ENCODE data around the gene IMP3. TPM values are rescaled to one million over a fixed set of nuclear protein-coding genes. Genes with fewer than 3 reads are reported as not detected.

Gene IMP3
- total and polyA plus RNA-seq, 8 donors: 18.7 to 39.6 (median 30.8) TPM

DNA sequence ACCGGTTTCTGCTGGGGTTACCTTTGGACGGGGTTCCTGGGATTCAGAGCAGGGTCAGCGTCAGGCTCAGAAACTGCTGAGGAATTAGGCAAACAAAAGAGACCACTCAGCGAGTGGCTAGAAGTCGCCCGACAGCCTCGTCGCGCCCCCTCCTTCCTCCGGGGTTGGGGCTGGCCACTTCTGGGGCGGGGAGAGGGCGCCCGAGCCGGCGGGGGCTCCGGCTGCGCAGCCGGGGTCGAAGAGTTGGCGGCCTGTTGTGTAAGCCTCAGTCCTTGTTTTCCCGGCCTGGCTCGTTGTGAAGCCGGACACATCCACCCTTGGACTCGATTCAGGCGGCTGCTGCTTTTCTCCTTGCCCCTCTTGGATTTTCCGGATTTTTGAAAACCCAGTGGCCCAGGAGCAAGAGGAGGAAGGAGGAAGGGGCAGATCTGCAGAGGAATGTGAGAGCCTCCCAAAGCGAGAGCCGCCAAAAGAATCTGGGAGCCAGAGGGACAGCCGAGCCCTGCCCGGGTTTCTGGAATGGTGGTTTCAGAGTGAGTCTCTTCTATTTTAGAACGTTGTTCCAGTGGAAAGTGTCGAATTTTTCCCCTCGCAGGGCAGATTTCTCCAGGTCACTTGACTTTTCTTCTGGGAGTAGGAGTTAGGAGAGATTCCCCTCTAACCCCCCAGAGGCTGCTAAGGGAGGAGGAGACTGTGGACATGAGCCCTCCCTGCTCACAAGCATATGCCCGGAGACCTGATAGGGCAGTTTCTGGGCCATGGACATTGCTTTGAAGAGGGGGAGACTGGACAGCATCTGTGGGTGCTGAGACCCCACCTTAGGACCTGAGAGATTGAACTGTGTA lies 8.4 kb upstream of the IMP3 start:
- TF ChIP-seq, protein P1, sequence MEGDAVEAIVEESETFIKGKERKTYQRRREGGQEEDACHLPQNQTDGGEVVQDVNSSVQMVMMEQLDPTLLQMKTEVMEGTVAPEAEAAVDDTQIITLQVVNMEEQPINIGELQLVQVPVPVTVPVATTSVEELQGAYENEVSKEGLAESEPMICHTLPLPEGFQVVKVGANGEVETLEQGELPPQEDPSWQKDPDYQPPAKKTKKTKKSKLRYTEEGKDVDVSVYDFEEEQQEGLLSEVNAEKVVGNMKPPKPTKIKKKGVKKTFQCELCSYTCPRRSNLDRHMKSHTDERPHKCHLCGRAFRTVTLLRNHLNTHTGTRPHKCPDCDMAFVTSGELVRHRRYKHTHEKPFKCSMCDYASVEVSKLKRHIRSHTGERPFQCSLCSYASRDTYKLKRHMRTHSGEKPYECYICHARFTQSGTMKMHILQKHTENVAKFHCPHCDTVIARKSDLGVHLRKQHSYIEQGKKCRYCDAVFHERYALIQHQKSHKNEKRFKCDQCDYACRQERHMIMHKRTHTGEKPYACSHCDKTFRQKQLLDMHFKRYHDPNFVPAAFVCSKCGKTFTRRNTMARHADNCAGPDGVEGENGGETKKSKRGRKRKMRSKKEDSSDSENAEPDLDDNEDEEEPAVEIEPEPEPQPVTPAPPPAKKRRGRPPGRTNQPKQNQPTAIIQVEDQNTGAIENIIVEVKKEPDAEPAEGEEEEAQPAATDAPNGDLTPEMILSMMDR (IDR thresholded peaks at IDR 0.05): no peak
- Histone ChIP-seq H3K27ac (peak overlapping the region; percentile 93 to 99 (median 96)), H3K27me3 (no peaks in the 10 kb centered on the region), H3K4me3 (peak overlapping the region; percentile 60 to 87 (median 81)), H3K9me3 (no peaks in the 10 kb centered on the region), H3K4me1 (peaks cover 12 to 50% (median 21%) of the 10 kb centered on the region in 3 donors), H3K36me3 (no peaks in the 10 kb centered on the region)
- DNase-seq (peak in 5 of 6 donors; percentile 53 to 73 (median 64)), ATAC-seq (peak; percentile 16 to 31 (median 25)), FAIRE-seq (no peak)
- intact Hi-C loops (cut with DNase I): no loop called here
- WGBS, 2 donors: 3% methylated on average over 31 to 34 of the region's 34 CpGs

DNA sequence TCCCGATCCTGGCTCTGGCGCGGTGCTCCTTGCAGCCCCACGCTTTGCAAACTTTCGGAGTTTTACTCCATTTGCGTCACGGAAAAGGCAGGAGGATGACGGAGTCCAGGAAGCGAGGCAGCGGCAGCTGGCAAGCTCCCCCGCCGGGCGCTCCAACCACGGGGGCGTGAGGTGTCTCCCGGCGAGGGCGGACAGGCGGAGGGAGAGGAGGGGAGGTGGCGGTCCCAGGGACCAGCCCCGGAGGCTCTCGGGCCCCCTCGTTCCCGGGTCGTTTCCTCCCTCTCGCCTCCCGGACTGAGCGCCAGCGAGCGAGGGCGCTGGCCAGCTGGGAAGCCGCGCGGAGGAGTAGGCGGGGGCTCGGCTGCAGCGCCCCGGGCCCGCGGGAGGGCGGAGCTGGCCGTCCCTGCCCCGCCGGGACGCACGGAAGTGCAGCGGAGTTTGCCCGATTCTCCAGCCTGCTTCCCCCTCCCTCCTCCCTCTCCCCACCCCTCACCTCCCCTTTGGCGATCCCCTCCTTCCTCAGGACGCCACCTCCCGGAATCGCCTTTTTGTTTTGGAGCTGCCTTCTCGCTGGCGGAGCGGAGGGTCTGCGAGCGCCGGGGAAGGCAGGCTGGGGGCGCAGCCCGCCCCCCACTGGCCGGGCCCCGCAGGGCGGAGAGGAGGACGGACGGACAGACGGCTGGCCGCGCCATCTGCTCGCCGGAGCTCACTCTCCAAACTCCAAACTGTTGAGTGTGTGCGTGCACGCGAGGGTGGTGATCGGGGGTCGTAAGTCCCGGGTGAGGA lies 7.5 kb upstream of the IMP3 start, which contains the start of gene SNX33:
Gene SNX33, plus strand, starts transcription at position 543 of the 786 bp plus-strand sequence. CDS start 1,191 bp downstream, outside the sequence.
- Histone ChIP-seq H3K9me3 (no peaks in the 10 kb centered on the region), H3K36me3 (no peaks in the 10 kb centered on the region), H3K4me3 (peak within 1 kb of the TSS; percentile 60 to 87 (median 81)), H3K27ac (peak within 1 kb of the TSS; percentile 93 to 99 (median 96)), H3K4me1 (peaks cover 7 to 42% (median 13%) of the 10 kb centered on the region in 3 donors), H3K27me3 (no peaks in the 10 kb centered on the region)
- DNase-seq (peak; percentile 84 to 92 (median 87)), FAIRE-seq (no peak), ATAC-seq (peak; percentile 82 to 88 (median 86))
- 0% methylated on average over 52 to 76 of the region's 76 CpGs for WGBS, 2 donors
- intact Hi-C loops (cut with DNase I): no loop called here
- TF ChIP-seq, protein P1 (IDR thresholded peaks at IDR 0.05): peak in 1 of 4 donors; percentile 18

DNA sequence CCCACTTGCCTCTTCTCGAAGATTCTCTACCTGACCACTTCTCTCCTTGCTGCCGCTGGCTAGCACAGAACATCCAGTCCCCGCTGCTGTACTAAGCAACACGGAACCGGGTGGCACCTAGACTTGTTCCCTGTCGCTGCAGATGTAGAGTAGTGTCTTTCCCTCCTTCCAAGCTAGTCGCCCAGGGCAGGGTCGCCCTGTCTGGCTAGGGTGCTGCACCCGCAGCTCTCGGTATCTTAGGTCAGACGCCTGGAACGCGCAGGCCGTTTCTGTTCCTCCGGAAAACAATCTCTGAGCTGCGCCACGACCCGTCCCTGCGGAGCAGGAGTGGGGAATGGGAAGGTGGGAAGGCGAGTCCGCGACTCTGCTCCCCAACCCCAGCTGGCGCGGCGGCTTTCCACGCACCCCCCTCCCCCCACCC lies 6.9 kb upstream of the IMP3 start:
- Histone ChIP-seq H3K4me1 (peaks cover 1 to 36% (median 13%) of the 10 kb centered on the region in 3 donors), H3K4me3 (peak overlapping the region; percentile 60 to 87 (median 81)), H3K27ac (peak overlapping the region; percentile 93 to 99 (median 96)), H3K27me3 (no peaks in the 10 kb centered on the region), H3K9me3 (no peaks in the 10 kb centered on the region), H3K36me3 (no peaks in the 10 kb centered on the region)
- WGBS, 2 donors: 0 to 1% methylated on average over 22 to 26 of the region's 26 CpGs
- ATAC-seq (peak; percentile 15 to 32 (median 26)), DNase-seq (peak in 5 of 6 donors; percentile 41 to 82 (median 64)), FAIRE-seq (no peak)
- TF ChIP-seq, protein P1 (IDR thresholded peaks at IDR 0.05): no peak
- intact Hi-C loops (cut with DNase I): no loop called here

DNA sequence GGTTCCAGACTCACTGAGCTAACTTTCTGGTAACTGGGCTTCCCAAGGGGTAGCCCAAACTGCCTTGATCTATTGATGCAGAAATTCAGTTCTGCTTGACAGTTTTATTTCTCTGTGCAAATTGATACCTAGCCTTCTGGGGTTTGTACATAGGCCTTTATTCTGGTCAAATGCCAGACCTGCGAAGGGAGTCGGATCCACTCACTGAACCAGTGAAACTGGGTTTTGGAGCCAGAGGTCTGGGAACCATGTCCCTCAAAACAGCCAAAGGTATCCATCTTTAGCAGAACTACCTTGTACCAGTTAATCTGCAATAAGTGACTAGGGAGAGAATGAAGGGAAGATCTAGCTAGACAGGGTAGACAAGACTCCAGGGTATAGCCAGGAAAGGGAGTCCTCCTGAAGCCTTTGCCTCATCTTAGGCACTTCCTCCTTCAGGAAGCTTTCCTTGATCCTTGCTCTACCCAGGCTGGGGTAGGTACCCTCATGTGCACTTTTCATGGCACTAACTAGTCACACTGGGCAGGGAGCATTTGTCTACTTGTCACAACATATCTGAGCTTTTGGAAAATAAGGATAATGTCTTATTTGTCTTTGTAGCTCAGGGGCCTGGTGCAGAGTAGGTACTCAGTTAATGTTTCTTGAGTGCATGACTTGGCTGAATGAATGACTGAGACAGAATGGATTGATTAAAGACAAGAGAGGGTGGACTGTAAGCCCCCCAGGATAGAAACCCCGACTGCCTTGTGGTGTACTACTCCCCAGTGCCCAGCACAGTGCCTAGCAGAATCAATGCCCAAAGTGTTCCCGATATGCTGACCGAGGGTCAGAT lies 6.3 kb upstream of the IMP3 start:
- intact Hi-C loops (cut with DNase I): no loop called here
- Histone ChIP-seq H3K27ac (peak overlapping the region; percentile 93 to 99 (median 96)), H3K36me3 (no peaks in the 10 kb centered on the region), H3K27me3 (no peaks in the 10 kb centered on the region), H3K4me1 (peaks cover 0 to 32% (median 13%) of the 10 kb centered on the region in 3 donors), H3K9me3 (no peaks in the 10 kb centered on the region), H3K4me3 (peak overlapping the region; percentile 60 to 87 (median 81))
- FAIRE-seq: no peak
- no peak for DNase-seq
- TF ChIP-seq, protein P1 (IDR thresholded peaks at IDR 0.05): no peak
- WGBS, 2 donors: 12 to 13% methylated on average over 5 of the region's 5 CpGs
- no peak for ATAC-seq
